ENCODE measurements around the gene ZNF677.
"Not testable (repeated sequence)": the region's sequence is repeated elsewhere in the genome, so short reads cannot be mapped to it uniquely, and the experiment has no call there.

The ZNF677 gene

GRCh38 chr19:53254411-53255341 lies at the start of gene ZNF677:
TSS of gene ZNF677 (minus strand) at chr19:53254873. CDS start at chr19:53251550, 3,323 bp downstream.
- peak; percentile 66 for DNase-seq

- DNase-seq = not testable (repeated sequence)
Observed at GRCh38 chr19:53301341-53301740, 46.7 kb upstream of the ZNF677 start.

- no peak for DNase-seq
Observed at GRCh38 chr19:53294786-53295441, 40.2 kb upstream of the ZNF677 start.

GRCh38 chr19:53290758-53291549 lies 36.3 kb upstream of the ZNF677 start:
- DNase-seq = no peak

- no peak for DNase-seq
Observed at GRCh38 chr19:53285087-53285486, 30.4 kb upstream of the ZNF677 start.

- not testable (repeated sequence) for DNase-seq
Observed at GRCh38 chr19:53281947-53282346, 27.3 kb upstream of the ZNF677 start.

- no peak for DNase-seq
Observed at GRCh38 chr19:53275480-53275879, 20.8 kb upstream of the ZNF677 start.

- DNase-seq = no peak
Observed at GRCh38 chr19:53272044-53272443, 17.4 kb upstream of the ZNF677 start.

- not testable (repeated sequence) for DNase-seq
Observed at GRCh38 chr19:53269861-53270260, 15.2 kb upstream of the ZNF677 start.

- not testable (repeated sequence) for DNase-seq
Observed at GRCh38 chr19:53267623-53268022, 12.9 kb upstream of the ZNF677 start, which contains the start of gene VN1R4. TSS of gene VN1R4 (minus strand) at chr19:53267723. CDS start at chr19:53267665, 58 bp downstream.

- not testable (repeated sequence) for DNase-seq
Observed at GRCh38 chr19:53257715-53258342, 3.2 kb upstream of the ZNF677 start, which contains the start of gene VN1R2. TSS of gene VN1R2 (plus strand) at chr19:53258292. CDS start at chr19:53258376, 84 bp downstream.

- DNase-seq = no peak
Observed at GRCh38 chr19:53246498-53246897, 8.2 kb downstream of the ZNF677 start.

- no peak for DNase-seq
Observed at GRCh38 chr19:53237114-53237777, 17.4 kb downstream of the ZNF677 start.

- DNase-seq = no peak
Observed at GRCh38 chr19:53224606-53225005, 30.1 kb downstream of the ZNF677 start.

- DNase-seq = not testable (repeated sequence)
Observed at GRCh38 chr19:53222716-53223115, 32.0 kb downstream of the ZNF677 start.

- no peak for DNase-seq
Observed at GRCh38 chr19:53212703-53213320, 41.9 kb downstream of the ZNF677 start.

- not testable (repeated sequence) for DNase-seq
Observed at GRCh38 chr19:53211554-53211953, 43.1 kb downstream of the ZNF677 start.

- DNase-seq = peak; percentile 95
Observed at GRCh38 chr19:53196777-53197396, 57.8 kb downstream of the ZNF677 start.

GRCh38 chr19:53195265-53195903 lies 59.3 kb downstream of the ZNF677 start:
- peak; percentile 51 for DNase-seq

- DNase-seq = no peak
Observed at GRCh38 chr19:53193535-53194222, 61.0 kb downstream of the ZNF677 start.
